Midbrain (tissue), 1 donor: ENCODE results near the gene RASAL2.
A peak's percentile ranks its signal among the peaks of the same experiment; 100 is the strongest.
"Not testable (repeated sequence)": the region's sequence is repeated elsewhere in the genome, so short reads cannot be mapped to it uniquely, and the experiment has no call there.

ENCODE experiments used
- DNase-seq: peaks from one replicate; lab custom pipeline; 2025; lab: John Stamatoyannopoulos, UW

The RASAL2 gene

DNA sequence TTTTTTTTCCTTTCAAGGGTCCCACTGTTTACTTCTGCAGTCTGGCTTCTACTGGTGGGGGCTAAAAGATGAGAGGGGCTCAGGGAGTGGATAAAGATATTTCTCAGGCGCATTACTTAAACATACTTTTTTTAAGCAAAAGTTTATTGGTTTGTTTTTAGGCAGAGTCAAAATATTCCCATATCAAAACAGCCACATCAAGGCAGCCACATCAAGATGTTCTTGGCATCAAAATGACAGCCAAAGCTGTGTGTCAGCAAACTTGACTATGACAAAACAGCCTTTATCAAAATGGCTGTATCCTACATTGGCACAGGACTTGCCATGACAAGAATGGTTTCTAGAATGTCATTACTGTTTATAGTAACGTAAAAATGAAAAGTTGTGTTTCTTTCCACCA is 22.1 kb upstream of the RASAL2 start:
- no peak for DNase-seq

DNA sequence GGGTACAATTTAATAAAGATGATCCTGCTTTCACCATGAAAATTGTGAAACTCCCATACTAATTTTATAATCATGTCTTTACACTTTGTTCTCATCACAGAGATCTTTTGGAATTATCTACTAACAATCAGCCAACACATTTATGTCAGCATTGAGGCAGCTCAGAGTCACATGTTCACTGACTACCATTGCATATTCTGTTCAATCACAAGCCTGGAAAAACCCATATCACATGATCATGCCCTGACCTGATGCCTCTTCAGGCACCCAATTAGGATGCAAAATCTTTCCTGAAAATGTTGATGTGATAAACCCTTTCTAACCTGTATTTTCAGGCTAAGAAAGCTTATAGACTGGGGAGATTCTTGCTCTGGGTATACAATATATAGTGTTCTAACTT is 21.6 kb upstream of the RASAL2 start:
- DNase-seq, result no peak

DNA sequence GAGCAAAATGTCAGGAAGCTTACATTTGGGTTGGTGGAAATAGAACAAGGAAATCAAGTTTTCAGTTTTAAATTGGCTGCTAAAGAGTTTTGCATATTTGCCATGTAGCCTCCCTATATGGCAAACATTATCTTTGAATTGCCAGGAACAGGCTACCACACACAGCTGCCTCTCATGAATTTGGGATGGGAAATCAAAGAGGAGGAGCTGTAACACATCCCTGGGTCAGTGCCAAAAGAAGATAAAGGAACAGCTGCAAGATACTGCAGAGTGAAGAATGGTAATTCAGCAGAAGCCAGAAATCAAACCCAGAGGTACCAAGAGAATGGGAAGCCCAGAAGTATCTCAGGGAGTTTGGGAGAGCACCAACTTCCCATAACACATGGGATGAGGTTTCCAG is 18.6 kb upstream of the RASAL2 start:
- no peak for DNase-seq

DNA sequence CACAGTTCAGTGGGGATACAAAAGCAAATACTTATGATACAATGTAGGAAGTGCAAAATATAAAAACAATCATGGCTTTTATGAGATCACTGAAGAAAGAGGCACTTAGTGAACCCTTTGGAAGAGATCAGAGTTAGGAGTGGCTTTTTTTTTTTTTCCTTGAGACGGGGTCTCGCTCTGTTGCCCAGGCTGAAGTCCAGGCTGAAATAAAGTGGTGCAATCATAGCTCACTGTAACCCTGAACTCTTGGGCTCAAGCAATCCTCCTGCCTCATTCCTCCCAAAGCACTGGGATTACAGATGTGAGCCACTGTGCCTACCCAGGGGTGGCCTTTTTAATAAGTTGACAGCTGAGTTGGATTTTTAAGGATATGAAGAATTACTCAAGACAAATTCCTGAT is 17.3 kb upstream of the RASAL2 start:
- no peak for DNase-seq

DNA sequence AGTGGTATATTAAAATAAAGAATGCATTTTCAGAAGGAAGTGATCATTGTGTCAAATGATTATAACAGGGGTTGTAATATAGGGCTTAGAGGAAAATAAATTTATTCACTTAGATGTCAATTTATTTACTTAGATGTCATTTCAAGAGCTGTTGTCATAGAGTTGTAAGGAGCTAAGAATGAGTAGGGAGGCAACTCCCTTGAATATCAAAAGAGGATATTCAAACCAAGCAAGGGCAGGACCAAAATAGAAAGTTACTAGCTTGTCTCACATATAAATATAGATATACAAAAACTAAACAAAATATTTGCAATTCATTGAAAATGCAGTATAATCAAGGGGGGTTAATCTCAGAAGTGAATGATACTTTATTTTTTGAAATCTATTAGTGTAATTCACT is 16.0 kb upstream of the RASAL2 start:
- no peak for DNase-seq

DNA sequence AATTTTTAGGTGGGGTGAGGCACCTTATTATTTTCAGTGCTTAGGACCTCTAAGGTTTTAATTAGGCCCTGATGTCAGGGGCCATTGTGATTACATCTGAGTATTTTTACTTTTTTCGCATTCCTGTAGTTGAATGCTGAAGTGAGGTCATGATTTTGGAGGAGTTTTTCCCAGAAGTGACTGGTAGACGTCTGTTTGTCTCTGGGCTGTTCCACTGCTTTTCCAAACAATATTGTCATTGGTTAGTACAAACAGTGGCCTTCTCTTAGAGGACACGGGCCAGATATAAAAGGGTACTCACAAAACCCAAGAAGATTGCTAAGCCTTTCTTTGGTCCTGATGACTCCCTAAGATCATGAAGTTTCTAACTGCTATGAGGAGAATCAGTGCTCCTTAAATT is 7.6 kb upstream of the RASAL2 start:
- no peak for DNase-seq

DNA sequence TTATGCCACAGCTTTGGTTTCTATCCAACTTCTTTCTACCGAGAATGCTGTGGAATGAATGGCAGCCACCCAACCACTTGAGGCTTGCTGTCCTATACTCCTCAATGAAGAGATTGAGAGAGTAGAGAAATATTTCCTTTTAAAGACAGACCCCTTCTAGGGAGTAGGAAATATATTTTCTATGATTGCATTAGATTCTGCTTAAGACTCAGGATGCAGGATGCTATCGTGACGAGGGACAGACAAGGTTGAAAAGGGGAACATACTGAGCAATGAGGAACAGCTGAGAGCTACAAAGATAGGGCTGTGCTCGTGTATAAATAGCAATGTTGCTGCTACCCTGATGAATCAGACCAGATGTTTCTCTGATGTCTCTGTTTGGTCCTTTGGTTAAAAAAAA is 7.1 kb upstream of the RASAL2 start:
- peak; percentile 15 for DNase-seq

DNA sequence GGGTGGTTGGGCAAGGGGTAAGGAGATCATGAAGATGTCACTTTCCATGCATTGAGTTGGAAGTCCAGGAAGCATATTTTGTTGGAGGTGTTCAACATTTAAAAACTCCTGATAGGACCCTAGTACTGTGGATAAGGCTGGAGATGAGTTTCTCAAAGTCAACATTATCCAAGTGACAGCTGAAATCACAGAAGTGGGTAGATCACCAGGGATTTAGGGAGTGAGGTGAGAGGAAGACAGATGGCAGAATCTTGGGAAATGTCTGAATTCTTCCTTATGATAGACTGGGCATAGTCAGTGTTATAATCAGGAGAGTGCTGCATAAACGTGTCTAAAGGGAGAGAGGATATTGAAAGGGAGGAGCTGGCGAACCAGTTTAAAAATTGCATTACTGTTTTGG is 5.3 kb upstream of the RASAL2 start:
- DNase-seq, result no peak

DNA sequence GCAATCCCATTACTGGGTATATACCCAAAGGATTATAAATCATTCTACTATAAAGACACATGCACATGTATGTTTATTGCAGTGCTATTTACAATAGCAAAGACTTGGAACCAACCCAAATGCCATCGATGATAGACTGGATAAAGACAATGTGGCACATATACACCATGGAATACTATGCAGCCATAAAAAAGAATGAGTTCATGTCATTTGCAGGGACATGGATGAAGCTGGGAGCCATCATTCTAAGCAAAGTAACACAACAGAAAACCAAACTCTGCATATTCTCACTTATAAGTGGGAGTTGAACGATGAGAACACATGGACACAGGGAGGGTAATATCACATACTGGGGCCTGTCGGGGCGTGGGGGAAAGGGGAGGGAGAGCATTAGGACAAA is 2.5 kb upstream of the RASAL2 start:
- DNase-seq, result not testable (repeated sequence)

DNA sequence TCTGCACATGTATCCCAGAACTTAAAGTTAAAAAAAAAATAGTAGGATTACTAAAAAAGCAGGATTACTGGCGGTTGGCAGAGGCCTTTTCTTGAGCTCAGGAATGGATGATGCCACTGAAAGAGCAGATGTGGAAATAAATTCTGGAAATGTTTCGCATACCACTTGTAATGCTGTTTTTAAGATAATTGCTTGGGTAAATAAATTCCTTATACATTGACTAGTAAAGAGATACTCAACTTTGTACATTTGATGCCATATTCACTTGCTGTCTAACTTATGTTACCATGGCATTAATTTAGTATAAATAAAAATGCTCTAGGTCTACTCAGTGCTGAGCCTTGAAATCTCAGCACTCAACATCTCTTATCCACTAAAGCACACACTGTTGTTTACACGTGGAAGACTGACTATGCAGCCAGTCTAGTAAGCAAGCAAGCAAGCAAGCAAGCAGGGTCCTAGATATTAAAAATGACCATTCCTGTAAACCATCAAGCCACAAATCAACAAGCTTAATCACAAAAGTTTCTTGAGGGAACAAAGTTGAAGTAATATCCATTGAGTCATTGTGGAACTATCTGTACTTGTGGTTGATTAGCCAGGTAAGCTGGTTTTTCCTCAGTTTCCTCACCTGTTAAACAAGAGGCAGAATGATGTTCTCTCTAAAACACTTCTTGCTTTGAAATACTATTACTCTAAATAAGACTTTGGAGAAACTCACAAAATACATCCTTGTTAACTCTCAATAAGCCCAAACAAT is 1.7 kb upstream of the RASAL2 start:
- DNase-seq, result no peak

DNA sequence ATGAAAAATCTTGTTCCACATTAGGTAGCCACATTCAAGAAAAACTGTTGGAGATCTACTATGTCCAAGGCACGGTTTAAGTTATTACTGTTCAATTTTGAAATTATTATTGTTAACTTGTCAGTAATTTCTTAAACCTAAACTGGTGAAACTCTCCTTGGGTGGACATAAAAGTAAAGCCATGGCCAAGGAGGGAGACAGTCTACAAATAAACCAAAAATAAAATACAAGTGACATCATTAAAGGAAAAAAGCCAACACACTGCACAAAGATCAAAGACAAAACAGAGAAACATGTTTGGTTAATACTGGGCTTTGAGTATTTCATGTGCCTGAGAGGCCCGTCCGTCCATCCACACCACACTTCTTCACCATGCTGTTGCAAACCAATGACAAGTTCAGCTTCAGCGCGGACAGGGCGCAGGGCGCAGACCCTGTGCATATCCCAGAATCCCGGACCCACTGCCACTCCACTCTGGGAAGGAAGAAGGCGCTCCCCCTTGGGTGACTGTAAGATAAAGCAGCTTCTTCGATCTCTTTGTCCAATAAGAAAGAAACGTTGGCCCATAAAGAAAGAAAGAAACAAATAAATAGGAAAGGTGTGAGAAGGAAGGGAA is 918 bp upstream of the RASAL2 start:
- peak; percentile 61 for DNase-seq

DNA sequence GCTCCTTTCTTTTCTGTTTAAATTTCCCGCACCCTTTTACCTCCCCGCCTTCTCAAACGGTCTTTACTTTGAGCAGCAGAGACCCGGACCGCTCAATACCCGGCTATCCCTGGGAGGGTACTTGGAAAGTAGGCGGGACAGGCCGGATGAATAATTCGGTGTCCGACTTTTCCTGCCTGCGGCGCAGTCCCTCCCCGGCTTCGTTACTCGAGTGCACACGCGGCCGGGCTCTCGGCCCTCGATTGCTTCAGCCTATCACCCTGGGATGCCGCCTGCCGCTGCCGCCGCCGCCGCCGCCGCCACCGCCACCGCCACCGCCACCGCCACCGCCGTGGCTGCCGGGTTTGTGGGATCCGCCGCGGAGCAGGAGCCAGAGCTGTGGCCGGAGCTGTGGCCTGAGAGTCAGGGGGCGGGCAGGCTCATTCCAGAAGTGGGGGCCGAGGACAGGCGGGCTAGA is 382 bp upstream of the RASAL2 start:
- DNase-seq, result peak; percentile 96

DNA sequence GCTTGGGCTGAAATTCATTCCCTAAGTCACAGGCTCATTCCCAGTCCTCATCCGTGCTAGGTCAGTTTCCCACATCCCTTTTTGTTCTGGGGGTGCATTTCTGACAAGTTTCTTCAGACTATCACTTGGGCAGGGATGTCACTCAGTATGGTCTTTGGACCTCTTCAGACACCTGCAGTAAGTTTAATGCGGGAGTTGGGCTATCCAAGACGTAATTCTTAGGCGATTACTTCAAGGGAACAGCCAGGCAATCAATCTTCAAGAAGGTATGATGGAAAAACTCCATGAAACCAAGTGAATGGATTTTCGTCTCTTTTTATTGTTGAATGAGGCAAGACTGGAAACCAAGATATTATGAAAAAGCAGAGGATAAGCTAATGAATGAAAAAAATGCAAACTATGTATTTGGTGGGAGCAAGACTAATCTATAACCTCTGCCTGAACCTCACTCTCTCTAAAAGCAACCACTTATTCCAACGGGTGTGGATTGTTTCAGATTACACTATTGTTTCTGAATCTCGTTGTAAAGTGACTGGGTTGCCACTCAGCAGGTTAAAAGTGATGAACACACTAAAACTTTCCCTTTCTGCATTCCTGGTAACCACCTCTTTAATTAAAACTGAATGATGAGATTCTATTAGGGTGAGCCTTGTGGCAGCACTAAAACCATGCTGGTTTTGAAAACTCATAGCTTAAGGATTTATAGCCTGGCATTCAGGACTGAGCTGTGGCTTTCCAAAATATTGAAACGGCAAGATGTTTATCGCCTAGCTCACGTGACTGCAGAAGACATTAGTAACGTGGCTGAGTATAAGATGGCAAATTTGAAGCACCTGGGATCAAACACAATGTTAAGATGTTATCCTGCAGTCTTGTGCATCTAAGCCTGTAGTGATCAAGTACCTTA is 1.1 kb downstream of the RASAL2 start:
- DNase-seq, result no peak

DNA sequence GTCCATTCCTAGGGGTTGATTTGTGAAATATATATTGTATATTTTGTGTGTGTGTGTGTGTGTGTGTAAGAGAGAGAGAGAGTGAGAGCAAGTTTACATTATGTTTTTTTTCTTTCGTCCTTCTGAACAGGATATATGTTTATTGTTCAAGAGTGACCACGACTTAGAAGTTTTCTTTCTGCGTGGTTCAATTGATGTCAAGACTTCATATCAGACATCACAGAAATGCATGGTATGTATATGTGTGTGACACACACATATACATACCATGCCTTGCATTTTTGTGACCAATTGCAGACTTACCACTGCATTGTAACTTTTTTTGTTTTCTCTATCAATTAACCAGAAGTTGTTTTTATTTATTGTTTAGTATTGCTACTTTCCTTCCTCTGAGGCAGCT is 2.5 kb downstream of the RASAL2 start:
- no peak for DNase-seq

DNA sequence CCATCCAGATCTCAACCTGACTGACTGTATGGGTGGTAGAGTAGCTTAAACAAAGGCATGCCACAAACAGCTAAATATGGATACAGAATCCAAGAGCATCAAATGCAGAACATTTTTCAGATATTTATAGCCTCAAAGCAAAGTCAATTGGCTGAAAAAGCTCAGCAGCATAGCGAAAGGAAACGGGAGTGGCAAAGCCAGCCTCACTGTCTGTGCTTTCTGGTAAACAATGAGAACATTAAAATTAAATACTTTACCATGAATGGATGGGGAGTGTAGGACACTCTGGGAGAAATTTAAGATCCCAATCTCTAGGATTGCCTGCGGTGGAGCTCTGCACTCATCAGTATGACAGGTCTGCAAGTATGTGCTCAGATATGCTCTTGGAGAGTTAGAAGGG is 4.4 kb downstream of the RASAL2 start:
- no peak for DNase-seq

DNA sequence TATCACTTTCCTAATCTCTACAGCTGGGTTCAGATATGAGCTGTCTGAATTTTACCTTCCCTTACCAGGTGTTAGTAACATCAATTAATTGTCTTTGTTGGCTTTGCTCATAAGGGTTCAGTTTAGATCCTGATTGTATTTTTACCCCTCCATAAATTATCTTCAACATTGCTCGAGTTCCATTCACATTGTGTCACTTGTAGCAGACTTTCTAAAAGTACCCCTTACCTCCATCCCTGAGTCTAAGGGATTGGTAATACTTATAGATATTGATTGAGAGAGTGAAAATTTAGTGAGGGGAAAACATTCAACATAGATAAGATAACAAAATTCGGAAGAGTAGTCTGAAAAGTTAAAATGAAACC is 7.3 kb downstream of the RASAL2 start:
- DNase-seq, result no peak

DNA sequence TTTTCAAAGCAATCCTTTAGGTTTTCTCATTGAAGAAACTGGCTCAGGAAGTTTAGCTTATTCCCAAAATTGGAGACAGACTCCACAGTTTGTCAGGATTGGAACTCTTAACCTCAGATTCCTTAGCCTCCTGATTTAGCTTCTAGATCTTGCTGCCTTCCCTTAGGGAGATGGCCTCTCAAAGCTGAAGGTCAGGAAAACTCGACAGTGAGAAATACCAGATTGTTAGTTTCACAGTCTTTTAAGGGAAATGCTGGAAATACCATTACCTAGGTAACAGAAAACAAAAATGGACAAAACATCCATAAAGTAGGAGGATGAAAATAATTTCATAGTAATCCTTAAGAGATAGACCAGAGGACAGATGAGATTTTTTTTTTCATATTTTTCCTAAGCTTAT is 7.8 kb downstream of the RASAL2 start:
- DNase-seq, result no peak

DNA sequence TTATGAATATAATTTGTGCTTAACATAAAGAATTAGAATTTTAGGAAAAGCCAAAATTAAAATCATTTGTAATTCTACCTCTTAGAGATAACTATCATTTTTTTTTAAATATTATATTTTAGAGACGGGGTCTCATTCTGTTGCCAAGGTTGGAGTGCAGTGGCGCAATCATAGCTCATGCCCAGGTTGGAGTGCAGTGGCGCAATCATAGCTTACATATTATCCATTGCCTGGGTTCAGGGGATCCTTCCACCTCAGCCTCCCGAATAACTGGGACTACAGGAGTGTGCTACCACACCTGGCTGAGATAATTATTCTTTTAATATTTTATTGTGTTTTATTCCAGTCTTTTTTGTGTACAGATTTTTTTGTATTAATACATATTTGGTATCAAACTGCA is 8.3 kb downstream of the RASAL2 start:
- no peak for DNase-seq

DNA sequence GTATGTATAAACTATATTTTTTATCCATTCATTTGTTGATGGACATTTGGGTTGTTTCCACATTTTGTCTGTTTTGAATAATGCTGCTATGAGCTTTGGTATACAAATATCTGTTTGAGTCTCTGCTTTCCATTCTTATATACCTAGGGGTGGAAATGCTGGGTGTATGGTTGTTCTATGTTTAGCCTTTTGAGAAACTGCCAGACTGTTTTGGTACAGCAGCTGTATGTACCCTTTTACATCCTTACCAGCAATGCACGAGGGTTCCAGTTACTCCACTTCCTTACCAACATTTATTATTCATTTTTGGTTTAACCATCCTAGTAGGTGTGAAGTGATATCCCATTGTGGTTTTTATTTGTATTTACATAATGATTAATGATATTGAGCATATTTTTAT is 13.9 kb downstream of the RASAL2 start:
- DNase-seq, result no peak

DNA sequence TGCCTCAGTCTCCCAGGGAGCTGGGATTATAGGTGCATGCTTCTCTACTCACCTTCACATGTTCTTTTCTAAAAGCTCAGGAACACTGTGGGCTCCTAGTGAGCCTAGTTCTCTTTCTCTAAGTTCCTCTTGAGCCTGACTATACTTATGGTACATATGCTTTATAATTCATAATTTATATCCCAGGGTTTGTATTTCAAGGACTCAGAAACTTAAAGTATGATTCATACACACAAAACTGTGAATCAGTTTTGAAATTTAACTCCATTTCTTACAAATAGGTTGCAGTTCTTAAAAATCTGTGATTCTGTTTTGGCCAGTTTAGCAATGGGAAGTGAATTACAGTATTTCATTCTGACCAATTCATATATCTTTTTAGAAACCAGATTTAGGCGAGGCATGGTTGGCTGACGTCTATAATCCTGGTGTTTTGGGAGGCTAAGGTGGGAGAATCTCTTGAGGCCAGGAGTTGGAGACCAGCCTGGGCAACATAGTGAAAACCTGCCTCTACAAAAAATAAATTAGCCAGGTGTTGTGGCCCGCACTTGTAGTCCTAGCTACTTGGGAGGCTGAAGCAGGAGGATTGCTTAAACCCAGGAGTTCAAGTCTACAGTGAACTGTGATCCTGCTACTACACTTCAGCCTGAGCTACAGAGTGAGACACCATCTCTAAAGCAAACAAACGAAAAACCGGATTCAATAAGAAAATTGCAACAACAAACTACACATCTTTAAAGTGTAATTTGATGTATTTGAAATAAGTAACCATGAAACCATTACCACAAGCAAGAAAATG is 15.6 kb downstream of the RASAL2 start:
- no peak for DNase-seq

DNA sequence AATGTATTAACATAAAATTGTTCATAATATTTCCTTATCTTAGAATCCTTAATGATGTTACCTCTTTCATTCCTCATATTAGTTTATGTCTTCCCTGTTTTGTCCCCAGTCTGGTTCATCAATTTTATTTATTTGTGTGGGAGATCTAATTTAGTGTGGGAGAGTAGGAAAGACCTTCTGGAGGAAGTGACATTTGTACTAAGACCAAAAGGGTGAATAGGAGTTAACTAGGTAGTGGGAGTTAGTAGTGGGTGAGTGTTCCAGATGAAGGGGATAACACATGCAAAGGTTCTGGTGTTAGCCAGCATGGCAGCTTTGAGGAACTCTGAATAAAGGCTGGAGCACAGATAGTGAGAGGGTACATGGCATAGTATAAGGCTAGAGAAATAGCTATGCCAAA is 21.4 kb downstream of the RASAL2 start:
- no peak for DNase-seq

DNA sequence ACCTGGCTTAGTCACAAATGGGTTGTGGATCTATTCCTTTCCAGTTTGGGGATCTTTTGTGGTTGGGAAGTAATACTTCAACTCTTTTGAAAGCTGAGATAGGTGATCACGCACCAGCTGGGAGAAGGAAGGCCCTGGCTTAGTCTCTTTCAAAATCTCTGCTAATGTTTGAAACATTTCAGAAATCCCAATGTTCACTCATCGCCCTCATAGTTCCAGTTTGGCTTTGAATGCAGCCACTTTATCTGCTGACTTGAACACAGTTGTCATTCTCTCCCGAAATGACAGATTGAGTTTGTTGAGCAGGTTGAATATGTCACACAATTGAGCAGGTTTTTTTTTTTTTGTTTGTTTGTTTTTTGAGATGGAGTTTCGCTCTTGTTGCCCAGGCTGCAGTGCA is 24.6 kb downstream of the RASAL2 start:
- DNase-seq, result no peak
